Upper lobe of left lung (tissue), 4 donors: ENCODE data around the gene CWF19L2.
"Not testable (repeated sequence)": the region's sequence is repeated elsewhere in the genome, so short reads cannot be mapped to it uniquely, and the experiment has no call there.

Experiments used
- EP300 ChIP-seq, 4 donors: sonication (generic); formaldehyde crosslinking; IDR thresholded peaks; one replicate each; pipeline ENCODE4 v1.5.1; 2017; ENCODE audit warnings: antibody characterized with exemption in 4 of 4, control low read depth in 2 of 4
- POLR2A ChIP-seq, 4 donors: fragments of 450-650 bp; IDR thresholded peaks; one replicate each; pipeline ENCODE4 v1.5.1; 2016 to 2017; ENCODE audit warnings: antibody characterized with exemption in 4 of 4, mild to moderate bottlenecking in 2 of 4
- POLR2AphosphoS5 ChIP-seq, 2 donors: sonication (generic); formaldehyde crosslinking; IDR thresholded peaks; one replicate each; pipeline ENCODE4 v1.5.1; 2017; ENCODE audit warnings: antibody characterized with exemption in 2 of 2
- TF ChIP-seq, protein P1 (sequence below), 6 experiments: fragments of 450-650 bp in 4 of 6; fragments of 200-600 bp in 2 of 6; sonication (generic) in 2 of 6; IDR thresholded peaks; one replicate each; pipeline ENCODE4 v1.5.1; 2016 to 2019; ENCODE audit warnings: antibody characterized with exemption in 6 of 6

DNA sequence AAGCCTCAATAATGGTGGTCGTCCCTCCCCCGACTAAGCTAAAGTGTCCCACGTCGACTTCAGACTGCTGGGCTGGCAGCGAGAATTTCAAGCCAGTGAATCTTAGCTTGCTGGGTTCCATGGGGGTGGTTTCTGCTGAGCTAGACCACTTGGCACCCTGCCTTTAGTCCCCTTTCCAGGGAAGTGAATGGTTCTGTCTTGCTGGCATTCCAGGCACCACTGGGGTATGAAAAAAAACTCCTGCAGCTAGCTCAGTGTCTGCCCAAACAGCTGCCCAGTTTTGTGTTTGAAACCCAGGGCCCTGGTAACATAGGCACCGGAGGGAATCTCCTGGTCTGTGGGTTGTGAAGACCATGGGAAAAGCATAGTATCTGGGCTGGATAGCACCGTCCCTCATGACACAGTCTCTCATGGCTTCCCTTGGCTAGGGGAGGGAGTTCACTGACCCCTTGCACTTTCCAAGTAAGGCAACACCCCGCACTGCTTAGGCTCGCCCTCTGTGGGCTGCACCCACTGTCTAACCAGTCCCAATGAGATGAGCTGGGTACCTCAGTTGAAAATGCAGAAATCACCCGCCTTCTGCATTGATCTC, 8.7 kb upstream of the CWF19L2 start:
- TF ChIP-seq, protein P1, sequence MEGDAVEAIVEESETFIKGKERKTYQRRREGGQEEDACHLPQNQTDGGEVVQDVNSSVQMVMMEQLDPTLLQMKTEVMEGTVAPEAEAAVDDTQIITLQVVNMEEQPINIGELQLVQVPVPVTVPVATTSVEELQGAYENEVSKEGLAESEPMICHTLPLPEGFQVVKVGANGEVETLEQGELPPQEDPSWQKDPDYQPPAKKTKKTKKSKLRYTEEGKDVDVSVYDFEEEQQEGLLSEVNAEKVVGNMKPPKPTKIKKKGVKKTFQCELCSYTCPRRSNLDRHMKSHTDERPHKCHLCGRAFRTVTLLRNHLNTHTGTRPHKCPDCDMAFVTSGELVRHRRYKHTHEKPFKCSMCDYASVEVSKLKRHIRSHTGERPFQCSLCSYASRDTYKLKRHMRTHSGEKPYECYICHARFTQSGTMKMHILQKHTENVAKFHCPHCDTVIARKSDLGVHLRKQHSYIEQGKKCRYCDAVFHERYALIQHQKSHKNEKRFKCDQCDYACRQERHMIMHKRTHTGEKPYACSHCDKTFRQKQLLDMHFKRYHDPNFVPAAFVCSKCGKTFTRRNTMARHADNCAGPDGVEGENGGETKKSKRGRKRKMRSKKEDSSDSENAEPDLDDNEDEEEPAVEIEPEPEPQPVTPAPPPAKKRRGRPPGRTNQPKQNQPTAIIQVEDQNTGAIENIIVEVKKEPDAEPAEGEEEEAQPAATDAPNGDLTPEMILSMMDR (IDR thresholded peaks at IDR 0.05), result not testable (repeated sequence)
- not testable (repeated sequence) for TF ChIP-seq POLR2A, EP300, POLR2AphosphoS5 (IDR thresholded peaks at IDR 0.05)
